BJ (cell line): ENCODE data around the gene RHOB. TPM values are rescaled to one million over a fixed set of nuclear protein-coding genes. Genes with fewer than 3 reads are reported as not detected.
A peak's percentile ranks its signal among the peaks of the same experiment; 100 is the strongest.

ENCODE experiments used
- CTCF ChIA-PET: fragments of 350-600 bp; formaldehyde crosslinking; extraction: SDS; loops from one replicate; lab custom pipeline; 2021; ENCODE audit warnings: antibody characterized with exemption, inconsistent platforms; lab: Yijun Ruan, JAX
- POLR2A ChIA-PET: fragments of 300-600 bp; sonication (Branson Sonifier 250); formaldehyde crosslinking; extraction: SDS; loops from one replicate; lab custom pipeline; 2021; ENCODE audit warnings: antibody characterized with exemption; lab: Charles Lee
- DNase-seq: peaks from one replicate; pipeline ENCODE4 v3.0.0-alpha.2; 2011; ENCODE audit warnings: low read depth
- H3K27me3 ChIP-seq: 2 replicates; pipeline ENCODE4 v1.6.0; 2011; ENCODE audit warnings: low read length; ENCODE audit not compliant: control insufficient read depth, insufficient read depth
- H3K36me3 ChIP-seq: 2 replicates; pipeline ENCODE4 v1.5.1; 2011; ENCODE audit warnings: low read length; ENCODE audit not compliant: control insufficient read depth, insufficient read depth
- H3K4me3 ChIP-seq: 2 replicates; pipeline ENCODE4 v1.5.1; 2011; ENCODE audit warnings: low read depth, mild to moderate bottlenecking, control low read depth, low read length
- CTCF ChIP-seq: IDR thresholded peaks from 2 replicates; pipeline ENCODE4 v1.5.1; 2011; ENCODE audit warnings: low read depth, mild to moderate bottlenecking, control low read depth, inconsistent platforms, low read length, moderate library complexity; ENCODE audit not compliant: insufficient read depth
- polyA plus RNA-seq: library from polyadenylated mRNA; depleted of rRNA; stranded (reverse); fragments of >200 nt; gene quantifications from 2 replicates; pipeline ENCODE4 v1.2.3, GENCODE V29; 2011

Gene RHOB
- polyA plus RNA-seq, 1 experiment = 87.2 TPM

- Histone ChIP-seq H3K4me3 (no peak overlapping the region), H3K27me3 (no peaks in the 10 kb centered on the region), H3K36me3 (peaks cover 4% of the 10 kb centered on the region)
- ChIA-PET POLR2A (interaction anchor here (0.7 kb wide), 1 partner anchor 64 kb away, joined by 3 read pairs; no protein-coding TSS in a partner anchor), CTCF (interaction anchor here (0.8 to 2.7 kb wide), 19 partner anchors 19 to 207 kb away, joined by 3 to 51 read pairs (median 5); partner anchors contain the start of gene HS1BP3)
- peak; percentile 45 for TF ChIP-seq CTCF
- DNase-seq = no peak
Measured at GRCh38 chr2:20443276-20443920, 3.5 kb upstream of the RHOB start.

GRCh38 chr2:20444101-20444992 is 2.5 kb upstream of the RHOB start:
- no peak overlapping the region for H3K4me3 ChIP-seq
- DNase-seq = peak; percentile 54

GRCh38 chr2:20444993-20445910 is 1.6 kb upstream of the RHOB start:
- TF ChIP-seq CTCF = no peak
- Histone ChIP-seq H3K36me3 (peaks cover 6% of the 10 kb centered on the region), H3K27me3 (no peaks in the 10 kb centered on the region), H3K4me3 (no peak overlapping the region)
- DNase-seq = no peak
- POLR2A ChIA-PET = interaction anchor here (0.6 kb wide), 1 partner anchor 49 kb away, joined by 8 read pairs; no protein-coding TSS in a partner anchor
- CTCF ChIA-PET = interaction anchor here (0.9 to 2.7 kb wide), 9 partner anchors 21 to 197 kb away, joined by 3 to 51 read pairs (median 6); no protein-coding TSS in a partner anchor

More at GRCh38 chr2:20444101-20444992, 2.5 kb upstream of the RHOB start:
- Histone ChIP-seq H3K36me3 (peaks cover 6% of the 10 kb centered on the region), H3K27me3 (no peaks in the 10 kb centered on the region)
- ChIA-PET CTCF (interaction anchor here (0.6 to 2.7 kb wide), 27 partner anchors 20 to 481 kb away, joined by 3 to 51 read pairs (median 4); partner anchors contain the start of gene HS1BP3), POLR2A (interaction anchor here (0.6 to 0.9 kb wide), 4 partner anchors 33 to 191 kb away, joined by 3 to 17 read pairs (median 6); no protein-coding TSS in a partner anchor)
- TF ChIP-seq CTCF = no peak

GRCh38 chr2:20446255-20446916 is 488 bp upstream of the RHOB start:
- ChIA-PET POLR2A (interaction anchor here (0.6 to 2.7 kb wide), 17 partner anchors 8 to 311 kb away, joined by 3 to 14 read pairs (median 3); no protein-coding TSS in a partner anchor), CTCF (interaction anchor here (0.9 to 7.4 kb wide), 12 partner anchors 12 to 205 kb away, joined by 3 to 72 read pairs (median 4); partner anchors contain the start of gene HS1BP3)
- H3K4me3 ChIP-seq = peak overlapping the region; percentile 80
- 0 out of 2 replicates have a peak, but pooled peaks have one; percentile 2 for TF ChIP-seq CTCF
- H3K36me3 ChIP-seq = peaks cover 6% of the 10 kb centered on the region
- no peaks in the 10 kb centered on the region for H3K27me3 ChIP-seq
- DNase-seq = no peak
